NCI-H2196 (cell line): ENCODE measurements around the gene CHEK2.
"Not testable (repeated sequence)": the region's sequence is repeated elsewhere in the genome, so short reads cannot be mapped to it uniquely, and the experiment has no call there.

ENCODE experiments used
- DNase-seq: peaks from one replicate; lab custom pipeline; 2025; ENCODE audit not compliant: unreplicated experiment; lab: John Stamatoyannopoulos, UW

The CHEK2 gene

DNA sequence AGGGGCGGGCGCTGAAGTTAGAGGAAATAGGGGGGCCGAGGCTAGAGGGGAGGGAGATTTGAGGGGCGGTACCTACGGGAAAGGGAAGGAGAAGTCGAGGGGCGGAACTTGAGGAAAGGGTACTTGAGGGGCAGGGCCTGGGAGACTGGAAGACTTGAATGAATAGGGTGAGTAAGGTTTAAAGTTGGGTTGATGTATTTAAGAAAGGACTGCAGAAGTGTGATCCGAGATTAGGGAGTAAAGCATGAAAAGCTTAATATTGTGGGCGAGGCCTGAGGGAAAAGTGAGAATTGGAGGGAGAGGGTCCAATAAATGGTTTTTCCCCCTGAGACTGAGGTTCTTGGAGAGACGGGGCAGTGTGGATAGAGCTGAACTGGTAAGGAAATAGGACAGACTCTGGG lies 942 bp upstream of the CHEK2 start:
- no peak for DNase-seq

DNA sequence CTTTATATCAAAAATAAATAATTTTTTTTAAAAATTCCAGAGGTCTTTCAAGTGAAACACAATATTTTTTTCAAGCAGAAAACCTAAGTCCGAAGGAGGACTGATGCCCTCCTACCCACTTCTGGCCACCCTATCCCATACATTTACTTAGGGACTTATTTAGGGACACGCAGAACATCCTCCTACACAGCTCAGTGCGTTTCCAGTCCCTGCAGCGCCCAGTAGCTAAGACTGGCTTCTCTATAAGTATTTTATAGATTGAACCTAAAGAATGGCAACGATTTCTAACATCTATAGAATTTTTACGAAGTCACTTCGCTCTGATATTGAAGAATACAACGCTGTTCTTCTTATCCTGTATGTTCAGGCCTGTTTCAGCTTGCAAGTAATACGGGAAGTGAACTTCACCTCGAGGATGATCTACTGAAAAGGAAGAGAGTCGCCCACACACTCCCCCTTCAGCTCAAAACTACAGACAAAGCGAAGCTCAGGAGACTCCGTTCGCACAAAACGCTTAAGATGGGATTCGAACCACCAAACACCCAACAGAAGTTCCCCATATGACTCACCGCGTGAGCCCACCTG lies 328 bp downstream of the CHEK2 start:
- DNase-seq, result no peak

DNA sequence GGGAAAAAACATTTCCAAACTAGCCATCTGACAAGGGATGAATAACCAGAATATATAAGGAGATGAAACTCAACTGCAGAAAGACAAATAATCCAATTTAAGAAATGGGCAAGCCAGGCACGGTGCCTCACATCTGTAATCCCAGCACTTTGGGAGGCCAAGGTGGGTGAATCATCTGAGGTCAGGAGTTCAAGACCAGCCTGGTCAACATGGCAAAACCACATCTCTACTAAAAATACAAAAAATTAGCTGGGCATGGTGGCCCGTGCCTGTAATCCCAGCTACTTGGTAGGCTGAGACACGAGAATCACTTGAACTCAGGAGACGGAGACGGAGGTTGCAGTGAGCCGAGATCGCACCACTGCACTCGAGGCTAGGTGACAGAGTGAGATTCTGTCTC lies 2.7 kb downstream of the CHEK2 start:
- DNase-seq, result not testable (repeated sequence)

DNA sequence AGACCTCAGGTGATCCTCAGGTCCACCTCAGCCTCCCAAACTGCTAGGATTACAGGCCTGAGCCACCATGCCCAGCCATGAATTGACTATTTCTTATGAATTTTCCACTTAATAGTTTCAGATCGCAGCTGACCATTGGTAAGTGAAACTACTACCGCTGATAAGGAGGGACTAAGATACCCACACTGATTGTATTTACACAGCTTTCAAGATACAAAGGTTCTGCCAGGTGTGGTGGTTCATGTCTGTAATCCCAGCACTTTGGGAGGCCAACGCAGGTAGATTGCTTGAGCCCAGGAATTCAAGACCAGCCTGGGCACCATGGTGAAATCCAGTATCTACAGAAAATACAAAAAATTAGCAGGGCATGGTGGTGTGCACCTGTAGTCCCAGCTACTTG lies 3.9 kb downstream of the CHEK2 start:
- DNase-seq, result no peak

DNA sequence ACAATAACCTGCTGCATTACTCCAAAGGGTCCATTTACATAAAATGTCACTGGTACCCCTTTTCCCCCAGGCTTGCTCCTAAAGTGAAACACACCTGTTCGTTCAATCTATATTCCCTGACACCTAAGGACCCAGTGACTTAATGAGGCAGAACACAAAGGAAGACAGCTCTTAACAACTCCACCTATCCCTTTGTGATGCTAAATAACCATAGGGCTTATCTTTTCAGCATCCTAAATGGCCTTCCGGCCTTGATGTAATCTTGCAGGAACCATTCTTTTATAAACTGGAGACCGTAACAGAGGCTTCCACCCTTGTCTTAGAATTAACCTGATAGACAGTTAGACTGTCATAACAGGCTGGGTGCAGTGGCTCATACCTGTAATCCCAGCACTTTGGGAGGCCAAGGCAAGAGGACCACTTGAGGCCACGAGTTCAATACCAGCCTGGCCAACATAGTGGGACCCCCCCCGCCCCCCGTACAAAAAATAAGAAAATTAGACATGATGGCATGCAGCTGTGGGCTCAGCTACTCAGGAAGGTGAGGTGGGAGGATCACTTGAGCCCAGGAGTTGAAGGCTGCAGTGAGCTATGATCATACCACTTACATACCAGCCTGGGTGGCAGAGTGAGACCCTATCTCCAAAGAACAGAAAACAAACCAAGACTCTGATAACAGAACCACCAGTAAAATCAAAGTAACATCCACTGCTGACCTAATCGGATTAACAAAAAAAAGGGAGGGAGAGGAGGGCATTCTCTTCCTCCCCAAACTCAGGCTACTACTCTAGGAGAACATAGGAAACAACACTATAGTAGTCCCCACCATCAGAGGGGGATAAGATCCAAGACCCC lies 5.1 kb downstream of the CHEK2 start:
- no peak for DNase-seq

DNA sequence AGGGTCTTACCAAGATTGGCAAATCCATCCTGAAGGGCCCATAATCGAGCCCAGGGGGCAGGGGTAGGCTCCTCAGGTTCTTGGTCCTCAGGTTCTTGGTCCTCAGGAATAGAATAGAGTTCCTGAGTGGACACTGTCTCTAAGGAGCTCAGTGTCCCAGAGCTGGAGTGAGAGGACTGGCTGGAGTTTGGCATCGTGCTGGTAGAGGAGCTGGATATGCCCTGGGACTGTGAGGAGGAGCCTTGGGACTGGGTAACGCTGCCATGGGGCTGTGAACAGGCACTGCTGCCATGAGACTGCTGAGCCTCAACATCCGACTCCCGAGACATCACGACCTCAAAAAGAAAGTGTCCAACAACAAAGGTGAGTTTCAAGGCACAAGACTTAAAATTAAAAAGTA lies 7.2 kb downstream of the CHEK2 start:
- DNase-seq, result no peak

DNA sequence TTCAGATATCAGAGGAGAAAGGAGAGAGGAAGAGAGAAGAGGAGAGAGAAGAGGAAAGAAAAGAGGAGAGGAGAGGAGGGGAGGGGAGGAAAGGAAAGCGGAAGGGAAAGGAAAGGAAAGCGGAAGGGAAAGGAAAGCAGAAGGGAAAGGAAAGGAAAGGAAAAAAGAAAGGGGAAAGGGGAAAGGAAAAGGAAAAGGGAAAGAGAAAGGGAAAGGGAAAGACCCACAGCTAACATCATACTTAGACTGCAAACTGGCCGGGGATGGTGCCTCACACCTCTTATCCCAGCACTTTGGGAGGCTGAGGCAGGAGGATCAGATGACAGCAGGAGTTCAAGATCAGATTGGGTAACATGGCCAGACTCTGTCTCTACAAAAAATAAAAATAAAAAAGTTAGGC lies 11.4 kb downstream of the CHEK2 start:
- no peak for DNase-seq

DNA sequence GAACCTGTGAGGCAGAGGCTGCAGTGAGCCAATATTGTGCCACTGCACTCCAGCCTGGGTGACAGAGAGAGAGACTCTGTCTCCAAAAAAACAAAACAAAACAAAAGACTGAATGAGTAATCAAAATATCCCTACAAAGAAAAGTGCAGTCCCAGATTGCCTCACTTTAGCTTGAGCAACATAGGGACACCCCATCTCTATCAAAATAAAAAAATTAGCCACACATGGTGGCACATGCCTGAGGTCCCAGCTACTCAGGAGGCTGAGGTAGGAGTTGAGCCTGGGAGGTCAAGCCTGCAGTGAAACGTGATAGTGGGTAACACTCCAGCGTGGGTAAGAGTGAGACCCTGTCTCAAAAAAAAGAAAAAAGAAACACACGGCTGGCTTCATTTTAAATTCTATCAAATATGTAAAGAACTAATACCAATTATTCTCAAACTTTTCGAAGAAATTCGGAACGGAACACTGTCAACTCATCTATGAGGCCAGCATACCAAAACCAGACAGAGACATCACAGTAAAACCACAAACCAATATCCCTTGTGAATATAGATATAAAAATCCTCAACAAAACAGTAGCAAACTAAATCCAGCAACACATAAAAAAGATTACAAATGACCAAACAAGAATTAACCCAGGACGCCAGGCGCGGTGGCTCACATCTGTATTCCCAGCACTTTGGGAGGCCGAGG lies 12.9 kb downstream of the CHEK2 start:
- no peak for DNase-seq

DNA sequence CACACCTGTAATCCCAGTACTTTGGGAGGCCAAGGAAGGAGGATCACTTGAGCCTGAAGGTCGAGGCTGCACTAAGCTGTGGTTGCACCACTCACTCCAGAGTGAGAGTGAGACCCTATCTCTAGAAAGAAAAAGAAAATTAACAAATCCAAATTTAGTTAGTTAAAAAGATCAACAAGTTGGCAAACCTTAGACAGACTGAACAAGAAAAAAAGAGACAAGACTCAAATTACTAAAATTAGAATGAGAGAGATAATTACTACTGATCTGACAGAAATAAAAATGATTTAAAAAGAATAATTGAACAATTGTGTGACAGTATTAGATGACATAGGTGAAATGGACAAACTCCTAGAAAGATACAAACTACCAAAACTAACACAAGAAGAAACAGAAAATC lies 13.6 kb downstream of the CHEK2 start:
- no peak for DNase-seq

DNA sequence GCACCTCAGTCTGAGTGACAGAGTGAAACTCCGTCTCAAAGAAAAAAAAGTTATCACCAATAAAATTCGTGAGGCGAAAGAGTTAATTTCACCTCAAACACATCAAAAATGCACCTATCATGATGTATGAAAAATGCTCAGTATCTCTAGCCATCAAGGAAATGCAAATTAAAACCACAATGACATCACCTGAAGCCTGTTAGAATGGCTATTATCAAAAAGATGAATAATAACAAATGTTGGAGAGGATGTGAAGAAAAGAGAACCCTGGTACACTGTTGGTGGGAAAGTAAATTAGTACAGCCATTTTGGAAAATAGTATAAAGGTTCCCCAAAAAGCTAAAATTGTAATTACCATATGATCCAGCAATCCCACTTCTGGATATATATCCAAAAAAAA lies 23.6 kb downstream of the CHEK2 start:
- DNase-seq, result no peak

DNA sequence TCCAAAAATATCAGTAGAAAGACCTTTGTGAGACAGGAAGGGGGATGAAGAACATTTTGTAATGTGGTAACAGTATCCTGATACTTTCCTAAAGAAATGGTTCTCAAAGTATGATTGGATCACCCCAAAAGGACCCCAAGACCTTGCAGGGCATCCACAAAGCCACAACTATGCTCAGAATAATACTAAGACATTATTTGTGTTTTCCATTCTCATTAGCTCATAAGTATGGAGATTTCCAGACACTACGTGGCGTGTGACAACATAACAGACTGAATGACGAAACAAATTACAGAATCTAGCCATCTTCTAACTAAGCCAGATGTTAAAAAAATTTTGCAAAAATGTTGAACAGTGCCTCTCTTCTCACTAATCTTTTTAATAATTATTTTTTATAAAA lies 24.9 kb downstream of the CHEK2 start:
- no peak for DNase-seq

DNA sequence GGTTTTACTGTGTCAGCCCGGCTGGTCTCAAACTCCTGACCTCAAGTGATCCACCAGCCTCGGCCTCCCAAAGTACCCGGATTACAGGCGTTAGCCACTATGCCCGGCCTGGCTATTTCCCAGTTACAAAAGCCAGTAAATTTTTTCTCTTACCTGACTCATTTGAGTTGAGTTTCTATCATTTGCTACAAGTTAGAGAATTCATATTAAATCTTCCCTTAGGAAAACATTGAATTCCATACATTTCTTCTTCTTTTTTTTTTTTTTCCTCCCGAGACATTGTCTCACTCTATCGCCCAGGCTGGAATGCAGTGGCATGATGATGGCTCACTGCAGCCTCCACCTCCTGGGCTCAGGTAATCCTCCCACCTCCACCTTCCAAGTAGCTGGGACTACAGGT lies 26.0 kb downstream of the CHEK2 start:
- DNase-seq, result no peak

DNA sequence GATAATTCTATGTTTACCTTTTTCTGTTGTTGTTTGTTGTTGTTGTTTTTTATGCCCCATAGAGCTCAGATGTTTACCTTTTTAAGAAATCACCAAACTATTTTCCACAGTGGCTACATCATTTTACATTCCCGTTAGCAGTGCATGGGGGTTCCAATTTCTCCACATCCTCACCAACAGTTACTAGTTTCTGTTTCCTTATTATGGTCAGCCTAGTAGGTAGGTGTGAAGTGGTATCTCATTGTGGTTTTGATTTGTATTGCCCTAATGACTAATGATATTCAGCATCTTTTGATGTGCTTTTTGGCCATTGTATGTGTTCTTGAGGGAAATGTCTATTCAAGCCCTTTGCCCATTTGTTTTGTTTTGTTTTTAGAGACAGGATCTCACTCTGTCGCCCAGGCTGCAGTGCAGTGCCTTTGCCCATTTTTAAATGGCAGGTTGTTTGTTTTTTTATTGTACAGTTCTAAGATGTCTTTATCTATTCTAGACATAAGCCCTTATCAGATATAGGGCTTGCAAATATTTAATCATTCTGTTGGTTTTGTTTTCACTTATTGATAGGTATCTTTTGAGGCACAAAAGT lies 27.5 kb downstream of the CHEK2 start:
- no peak for DNase-seq

DNA sequence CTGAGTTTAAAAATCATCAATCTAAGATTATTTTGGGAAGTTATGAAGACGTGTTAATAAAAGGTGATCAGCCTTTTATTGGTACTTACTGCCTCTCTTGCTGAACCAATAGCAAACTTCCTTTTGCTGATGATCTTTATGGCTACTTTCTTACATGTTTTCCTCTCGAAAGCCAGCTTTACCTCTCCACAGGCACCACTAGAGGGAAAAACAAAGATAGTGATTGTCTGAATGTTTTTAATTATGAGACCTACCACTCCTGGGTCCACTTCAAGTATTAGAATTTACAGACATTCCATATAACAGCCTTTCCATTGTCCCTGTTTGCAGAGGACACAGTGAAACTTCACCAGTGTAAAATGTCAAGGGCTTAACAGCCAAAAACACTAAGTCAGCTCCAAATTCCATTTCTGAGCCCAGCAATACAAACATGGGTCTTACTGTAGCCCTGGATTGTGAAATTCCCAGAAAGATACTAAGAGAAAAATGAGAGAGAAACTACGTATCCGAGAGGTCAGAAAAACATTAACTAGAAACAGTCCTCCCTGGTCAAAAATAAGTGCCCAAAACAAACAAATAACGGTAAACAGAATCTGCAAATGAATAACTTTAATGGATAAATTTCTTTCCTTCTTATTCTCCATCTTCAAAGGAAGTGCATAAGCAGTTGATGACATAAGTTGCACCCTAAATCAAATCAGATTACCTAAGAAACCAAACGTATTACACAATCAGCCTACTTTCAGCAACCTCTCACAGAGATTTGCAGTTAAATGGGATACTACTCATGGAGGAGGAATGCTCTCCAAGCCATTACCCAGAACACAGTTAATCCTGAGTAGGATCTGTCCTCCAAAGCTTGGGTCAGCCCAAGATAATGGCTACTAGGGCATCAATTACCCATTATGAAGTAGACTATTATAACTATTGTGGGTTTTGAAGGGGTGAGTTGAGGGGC lies 29.5 kb downstream of the CHEK2 start:
- DNase-seq, result no peak

DNA sequence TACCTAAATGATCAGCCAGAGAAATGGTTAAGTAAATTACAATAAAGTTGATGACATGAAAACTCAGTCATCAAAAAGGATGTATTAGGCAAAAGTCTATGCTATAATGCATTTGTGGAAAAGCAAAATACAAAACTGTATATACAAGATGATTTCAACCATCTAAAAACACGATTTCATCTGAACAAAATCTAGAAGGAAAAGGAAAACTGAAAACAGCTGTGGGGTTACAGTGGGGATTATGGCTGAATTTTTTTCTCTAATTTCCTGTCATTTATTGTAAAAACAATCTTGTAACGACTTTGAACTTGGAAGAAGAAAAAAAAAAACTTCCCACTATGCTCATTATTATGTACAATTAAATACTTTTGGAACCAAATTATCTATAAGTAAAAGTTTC lies 30.3 kb downstream of the CHEK2 start:
- no peak for DNase-seq

DNA sequence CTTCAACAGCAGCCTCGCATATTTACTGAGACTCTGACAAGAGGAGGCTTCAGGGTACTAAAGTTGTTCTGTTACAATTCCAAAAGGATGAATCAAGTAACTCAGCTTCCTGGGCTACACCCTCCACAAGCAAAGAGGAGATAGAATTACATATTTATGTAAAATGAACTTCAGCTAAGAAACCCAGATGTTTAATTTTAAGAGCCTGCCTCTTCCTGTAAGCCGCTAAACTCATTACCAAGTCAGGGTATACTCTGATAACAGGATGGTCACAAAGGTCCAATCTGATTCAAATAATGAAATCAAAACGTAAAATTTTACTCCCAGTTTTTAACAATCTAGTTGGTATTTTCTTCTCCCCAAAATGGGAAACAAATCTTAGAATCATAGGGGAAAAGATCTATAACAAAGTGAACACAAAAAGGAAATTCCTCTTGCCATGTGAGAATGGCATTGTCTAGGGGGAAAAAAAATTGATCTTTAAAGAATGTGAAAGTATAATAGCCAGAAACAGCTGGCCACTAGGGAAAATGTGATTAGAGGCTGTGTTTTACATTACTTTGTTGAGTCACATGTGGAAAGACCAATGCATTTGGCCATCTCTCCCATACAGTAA lies 30.9 kb downstream of the CHEK2 start:
- DNase-seq, result no peak

DNA sequence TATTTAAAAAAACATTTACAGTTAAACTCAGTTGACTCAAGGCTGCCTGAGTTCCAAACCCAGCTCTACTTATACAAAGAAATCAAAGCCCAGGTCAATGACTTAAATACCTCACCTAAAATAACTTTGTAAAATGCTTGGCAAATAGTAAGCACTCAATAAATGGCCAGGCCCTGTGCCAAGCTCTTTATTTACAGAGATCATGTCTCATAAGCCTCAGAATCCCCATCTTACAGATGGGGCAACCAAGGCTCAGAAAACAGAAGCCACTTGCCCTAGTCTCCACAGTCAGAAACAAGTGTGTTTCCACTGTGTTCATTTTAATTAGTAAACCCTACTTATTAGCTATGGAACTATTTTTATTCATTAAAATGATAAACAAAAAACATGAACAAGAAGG lies 31.5 kb downstream of the CHEK2 start:
- DNase-seq, result no peak

DNA sequence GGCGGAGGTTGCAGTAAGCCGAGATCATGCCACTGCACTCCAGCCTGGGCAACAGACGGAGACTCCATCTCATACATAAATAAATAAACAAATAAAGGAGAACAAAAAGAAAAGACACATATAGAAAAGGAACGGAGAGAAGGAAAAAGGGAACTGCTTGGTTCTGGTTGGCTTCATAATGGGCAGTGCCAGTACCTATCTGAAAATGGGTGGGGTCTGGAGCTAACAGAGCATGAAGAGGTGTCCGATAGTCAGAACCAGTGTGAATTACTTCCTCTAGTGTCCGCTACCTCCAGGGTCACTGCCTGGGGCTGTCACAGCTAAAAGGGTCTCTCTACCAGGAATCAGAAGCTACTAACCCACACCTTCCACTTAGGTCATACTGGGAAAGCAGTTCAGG lies 34.8 kb downstream of the CHEK2 start:
- DNase-seq, result no peak

DNA sequence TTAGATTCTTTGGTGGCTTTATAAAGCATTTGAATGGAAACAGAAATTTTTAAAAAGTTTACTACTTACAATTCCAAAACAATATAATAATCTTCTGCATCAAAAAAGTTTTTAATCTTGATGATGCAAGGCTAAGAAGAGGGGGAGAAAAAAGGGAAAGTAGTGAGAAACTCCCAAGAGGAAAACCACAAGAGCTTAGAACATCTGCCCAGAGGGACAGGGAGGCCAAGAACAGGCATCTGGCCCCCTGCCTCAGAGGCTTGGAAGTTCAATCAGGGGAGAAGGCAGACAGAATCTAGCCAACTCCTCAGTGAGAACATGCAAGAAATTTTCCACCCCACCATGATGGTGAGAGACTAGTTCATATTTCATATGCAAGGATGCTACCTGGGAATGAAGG lies 38.2 kb downstream of the CHEK2 start:
- no peak for DNase-seq

DNA sequence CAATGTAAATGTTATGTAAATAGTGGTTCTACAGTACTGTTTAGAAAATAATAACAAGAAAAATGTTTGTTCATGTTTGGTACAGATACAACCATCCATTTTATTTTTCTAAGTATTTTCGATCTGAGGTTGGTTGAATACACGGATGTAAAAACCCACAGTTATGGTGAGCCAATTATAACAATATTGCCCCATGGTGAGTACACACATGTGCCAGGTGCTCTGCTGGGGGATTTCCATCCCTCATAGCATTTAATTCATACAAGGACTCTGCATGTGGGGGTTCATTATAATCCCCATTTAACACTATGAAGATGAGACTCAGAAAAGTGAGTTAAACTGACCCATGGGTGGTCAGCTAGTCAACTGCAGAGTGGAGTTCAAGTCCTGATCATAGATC lies 38.7 kb downstream of the CHEK2 start:
- no peak for DNase-seq
